Sigmoid colon (tissue), 7 donors: ENCODE results near the gene INSIG2. TPM values are rescaled to one million over a fixed set of nuclear protein-coding genes. Genes with fewer than 3 reads are reported as not detected.

ENCODE experiments used
- DNase-seq: peaks from one replicate; pipeline ENCODE4 v3.0.0-alpha.2; 2019
- H3K27ac ChIP-seq, 4 donors: fragments of 200-600 bp; sonication (generic); one replicate each; pipeline ENCODE4 v1.5.1; 2016 to 2019; ENCODE audit warnings: mild to moderate bottlenecking in 1 of 4
- H3K27me3 ChIP-seq, 3 donors: fragments of 200-600 bp; sonication (generic); one replicate each; pipeline ENCODE4 v1.5.1; 2019; ENCODE audit warnings: mild to moderate bottlenecking in 1 of 3
- H3K36me3 ChIP-seq, 4 donors: fragments of 200-600 bp; sonication (generic); one replicate each; pipeline ENCODE4 v1.5.1; 2016 to 2019
- H3K4me1 ChIP-seq, 4 donors: fragments of 200-600 bp; sonication (generic); one replicate each; pipeline ENCODE4 v1.5.1; 2017 to 2019
- H3K4me3 ChIP-seq, 4 donors: fragments of 200-600 bp; sonication (generic); one replicate each; pipeline ENCODE4 v1.5.1; 2017 to 2019; ENCODE audit warnings: mild to moderate bottlenecking in 2 of 4, moderate library complexity in 1 of 4
- H3K9me3 ChIP-seq, 4 donors: fragments of 200-600 bp in 3 of 4; sonication (generic) in 3 of 4; one replicate each; pipeline versions ENCODE4 v1.5.1 to v1.6.1; 2013 to 2019
- CTCF ChIP-seq, 4 experiments: fragments of 450-650 bp in 3 of 4; fragments of 200-600 bp in 1 of 4; IDR thresholded peaks; one replicate each; pipeline ENCODE4 v1.5.1; 2016 to 2019; ENCODE audit warnings: antibody characterized with exemption in 4 of 4, mild to moderate bottlenecking in 3 of 4, moderate library complexity in 2 of 4
- EP300 ChIP-seq, 4 donors: sonication (generic); formaldehyde crosslinking; IDR thresholded peaks; one replicate each; pipeline ENCODE4 v1.6.1; 2017; ENCODE audit warnings: antibody characterized with exemption in 4 of 4
- POLR2A ChIP-seq, 2 donors: fragments of 450-650 bp; IDR thresholded peaks; one replicate each; pipeline ENCODE4 v1.6.1; 2016; ENCODE audit warnings: antibody characterized with exemption in 2 of 2, mild to moderate bottlenecking in 2 of 2, moderate library complexity in 2 of 2
- WGBS, 2 donors: extraction: QIAGEN DNeasy Blood & Tissue Kit; methylation state at CpG; one replicate each; pipeline ENCODE4 v1.1.7; 2013; 5-methylcytosine and 5-hydroxymethylcytosine counted together
- intact Hi-C: fragments of 100-400 bp; cut with DNase I; formaldehyde crosslinking; loops from one replicate; pipeline ENCODE4 v1.15.1; 2023
- polyA plus RNA-seq, 3 donors: library from polyadenylated mRNA; stranded (reverse); fragments of 200-250 nt; gene quantifications; one replicate each; pipeline ENCODE4 v1.2.3, GENCODE V29; 2013
- total RNA-seq, 4 donors: library from RNA; depleted of rRNA; stranded (reverse); fragments of >200 nt; gene quantifications; one replicate each; pipeline ENCODE4 v1.1.0, GENCODE V29; 2016
- donor health status: healthy with polysubstance abuse.
- donor health status: Bipolar disorder and iron deficiency.
- donor health status: healthy.

Gene INSIG2
- total and polyA plus RNA-seq, 7 donors = 7.2 to 20.7 (median 15.2) TPM

GRCh38 chr2:118154176-118154575 is 65.9 kb downstream of the INSIG2 start:
- H3K36me3 ChIP-seq = no peaks in the 10 kb centered on the region
- no peak overlapping the region for H3K27ac ChIP-seq
- peaks cover 0 to 3% (median 0%) of the 10 kb centered on the region in 4 donors for H3K9me3 ChIP-seq
- H3K4me1 ChIP-seq = no peaks in the 10 kb centered on the region
- H3K4me3 ChIP-seq = no peak overlapping the region
- H3K27me3 ChIP-seq = no peaks in the 10 kb centered on the region
- intact Hi-C loops = no loop called here
- DNase-seq = no peak
- 97 to 99% methylated on average over 2 of the region's 2 CpGs for WGBS, 2 donors
- TF ChIP-seq CTCF (IDR thresholded peaks at IDR 0.05) (no peak), POLR2A (IDR thresholded peaks at IDR 0.05) (no peak), EP300 (IDR thresholded peaks at IDR 0.05) (no peak)

Other genes with a start within 250 kb of the INSIG2 start
- gene CCDC93, start 74.4 kb upstream of the INSIG2 start, total RNA-seq = 10 to 100 TPM; 12.5 to 25.5 (median 15.3) TPM
- gene CCDC93, start 74.4 kb upstream of the INSIG2 start, polyA plus RNA-seq = 10 to 100 TPM in 1 of 3 donors, 1 to 10 TPM in 2; 4.2 to 11.3 (median 6.0) TPM